ENCODE measurements around the gene MTA2. TPM values are rescaled to one million over a fixed set of nuclear protein-coding genes. Genes with fewer than 3 reads are reported as not detected.

Gene MTA2
- polyA plus RNA-seq, 4 donors = 40.5 to 64.7 (median 43.0) TPM

- Histone ChIP-seq H3K36me3 (ENCODE audit: control insufficient read depth in 3 of 3, insufficient read depth in 2 of 3, low read depth in 1 of 3, low read length in 3 of 3) (peaks cover 0 to 54% (median 3%) of the 10 kb centered on the region in 3 donors), H3K27ac (ENCODE audit: low read depth in 1 of 3, low read length in 2 of 3) (peak within 1 kb of the TSS; percentile 66 to 97 (median 88)), H3K4me1 (ENCODE audit: control insufficient read depth in 3 of 3, insufficient read depth in 2 of 3, low read depth in 1 of 3, low read length in 2 of 3) (peaks cover 5 to 17% (median 6%) of the 10 kb centered on the region in 3 donors), H3K27me3 (ENCODE audit: control insufficient read depth in 3 of 3, insufficient read depth in 3 of 3, low read length in 3 of 3) (no peaks in the 10 kb centered on the region), H3K9me3 (ENCODE audit: control insufficient read depth in 2 of 2, insufficient read depth in 1 of 2, low read depth in 1 of 2, low read length in 1 of 2) (no peaks in the 10 kb centered on the region), H3K4me3 (ENCODE audit: low read depth in 1 of 3, low read length in 3 of 3) (peak within 1 kb of the TSS; percentile 65 to 99 (median 97))
- DNase-seq = peak; percentile 99
- 0 to 1% (median 0%) methylated on average over 68 to 73 of the region's 73 CpGs for WGBS, 3 donors
- FAIRE-seq = no peak
Observed at GRCh38 chr11:62645946-62646824, 44.5 kb upstream of the MTA2 start, which contains the start of gene GANAB. GANAB (minus strand) TSS chr11:62646613; CDS start chr11:62646599, 14 bp downstream.

GRCh38 chr11:62645671-62645945, 43.9 kb upstream of the MTA2 start:
- peak in 1 of 2 donors; percentile 17 for DNase-seq
- no peak for FAIRE-seq
- Histone ChIP-seq H3K4me3 (ENCODE audit: low read depth in 1 of 3, low read length in 3 of 3) (peak overlapping the region; percentile 65 to 99 (median 97)), H3K9me3 (ENCODE audit: control insufficient read depth in 2 of 2, insufficient read depth in 1 of 2, low read depth in 1 of 2, low read length in 1 of 2) (no peaks in the 10 kb centered on the region), H3K36me3 (ENCODE audit: control insufficient read depth in 3 of 3, insufficient read depth in 2 of 3, low read depth in 1 of 3, low read length in 3 of 3) (peaks cover 0 to 54% (median 3%) of the 10 kb centered on the region in 3 donors), H3K27me3 (ENCODE audit: control insufficient read depth in 3 of 3, insufficient read depth in 3 of 3, low read length in 3 of 3) (no peaks in the 10 kb centered on the region), H3K27ac (ENCODE audit: low read depth in 1 of 3, low read length in 2 of 3) (peak overlapping the region; percentile 66 to 97 (median 88)), H3K4me1 (ENCODE audit: control insufficient read depth in 3 of 3, insufficient read depth in 2 of 3, low read depth in 1 of 3, low read length in 2 of 3) (peaks cover 5 to 17% (median 6%) of the 10 kb centered on the region in 3 donors)
- 5 to 11% (median 8%) methylated on average over 11 of the region's 11 CpGs for WGBS, 3 donors

GRCh38 chr11:62644220-62644619, 42.6 kb upstream of the MTA2 start:
- FAIRE-seq = no peak
- H3K36me3 ChIP-seq (ENCODE audit: control insufficient read depth in 3 of 3, insufficient read depth in 2 of 3, low read depth in 1 of 3, low read length in 3 of 3) = peaks cover 0 to 52% (median 3%) of the 10 kb centered on the region in 3 donors
- DNase-seq = no peak
- no peaks in the 10 kb centered on the region for H3K27me3 ChIP-seq (ENCODE audit: control insufficient read depth in 3 of 3, insufficient read depth in 3 of 3, low read length in 3 of 3)
- no peak overlapping the region for H3K27ac ChIP-seq (ENCODE audit: low read depth in 1 of 3, low read length in 2 of 3)
- WGBS, 3 donors = 61 to 74% (median 72%) methylated on average over 8 of the region's 8 CpGs
- H3K9me3 ChIP-seq (ENCODE audit: control insufficient read depth in 2 of 2, insufficient read depth in 1 of 2, low read depth in 1 of 2, low read length in 1 of 2) = no peaks in the 10 kb centered on the region
- H3K4me1 ChIP-seq (ENCODE audit: control insufficient read depth in 3 of 3, insufficient read depth in 2 of 3, low read depth in 1 of 3, low read length in 2 of 3) = peaks cover 5 to 17% (median 6%) of the 10 kb centered on the region in 3 donors
- no peak overlapping the region for H3K4me3 ChIP-seq (ENCODE audit: low read depth in 1 of 3, low read length in 3 of 3)

- no peak for DNase-seq
Observed at GRCh38 chr11:62632492-62632891, 30.8 kb upstream of the MTA2 start.

GRCh38 chr11:62627713-62628112, 26.0 kb upstream of the MTA2 start:
- Histone ChIP-seq H3K27me3 (ENCODE audit: control insufficient read depth in 3 of 3, insufficient read depth in 3 of 3, low read length in 3 of 3) (no peaks in the 10 kb centered on the region), H3K36me3 (ENCODE audit: control insufficient read depth in 3 of 3, insufficient read depth in 2 of 3, low read depth in 1 of 3, low read length in 3 of 3) (peaks cover 31 to 84% (median 45%) of the 10 kb centered on the region in 3 donors), H3K4me1 (ENCODE audit: control insufficient read depth in 3 of 3, insufficient read depth in 2 of 3, low read depth in 1 of 3, low read length in 2 of 3) (no peaks in the 10 kb centered on the region), H3K4me3 (ENCODE audit: low read depth in 1 of 3, low read length in 3 of 3) (no peak overlapping the region), H3K9me3 (ENCODE audit: control insufficient read depth in 2 of 2, insufficient read depth in 1 of 2, low read depth in 1 of 2, low read length in 1 of 2) (no peaks in the 10 kb centered on the region), H3K27ac (ENCODE audit: low read depth in 1 of 3, low read length in 2 of 3) (no peak overlapping the region)
- WGBS, 3 donors = 79 to 89% (median 82%) methylated on average over 3 of the region's 3 CpGs
- no peak for FAIRE-seq
- no peak for DNase-seq

More at GRCh38 chr11:62632492-62632891, 30.8 kb upstream of the MTA2 start:
- no peak for FAIRE-seq
- Histone ChIP-seq H3K27ac (ENCODE audit: low read depth in 1 of 3, low read length in 2 of 3) (no peak overlapping the region), H3K27me3 (ENCODE audit: control insufficient read depth in 3 of 3, insufficient read depth in 3 of 3, low read length in 3 of 3) (no peaks in the 10 kb centered on the region), H3K9me3 (ENCODE audit: control insufficient read depth in 2 of 2, insufficient read depth in 1 of 2, low read depth in 1 of 2, low read length in 1 of 2) (no peaks in the 10 kb centered on the region), H3K4me3 (ENCODE audit: low read depth in 1 of 3, low read length in 3 of 3) (no peak overlapping the region), H3K36me3 (ENCODE audit: control insufficient read depth in 3 of 3, insufficient read depth in 2 of 3, low read depth in 1 of 3, low read length in 3 of 3) (peaks cover 30 to 91% (median 38%) of the 10 kb centered on the region in 3 donors), H3K4me1 (ENCODE audit: control insufficient read depth in 3 of 3, insufficient read depth in 2 of 3, low read depth in 1 of 3, low read length in 2 of 3) (no peaks in the 10 kb centered on the region)
- 87 to 94% (median 91%) methylated on average over 6 of the region's 6 CpGs for WGBS, 3 donors

- Histone ChIP-seq H3K4me1 (ENCODE audit: control insufficient read depth in 3 of 3, insufficient read depth in 2 of 3, low read depth in 1 of 3, low read length in 2 of 3) (peaks cover 0 to 8% (median 5%) of the 10 kb centered on the region in 3 donors), H3K27me3 (ENCODE audit: control insufficient read depth in 3 of 3, insufficient read depth in 3 of 3, low read length in 3 of 3) (no peaks in the 10 kb centered on the region), H3K27ac (ENCODE audit: low read depth in 1 of 3, low read length in 2 of 3) (peak overlapping the region; percentile 86 to 92 (median 89)), H3K36me3 (ENCODE audit: control insufficient read depth in 3 of 3, insufficient read depth in 2 of 3, low read depth in 1 of 3, low read length in 3 of 3) (peaks cover 14 to 43% (median 14%) of the 10 kb centered on the region in 3 donors), H3K9me3 (ENCODE audit: control insufficient read depth in 2 of 2, insufficient read depth in 1 of 2, low read depth in 1 of 2, low read length in 1 of 2) (no peaks in the 10 kb centered on the region), H3K4me3 (ENCODE audit: low read depth in 1 of 3, low read length in 3 of 3) (peak overlapping the region in 1 of 3 donors; percentile 69)
- 86 to 94% (median 87%) methylated on average over 7 of the region's 7 CpGs for WGBS, 3 donors
- FAIRE-seq = no peak
- no peak for DNase-seq
Observed at GRCh38 chr11:62622476-62623089, 20.9 kb upstream of the MTA2 start.

GRCh38 chr11:62621567-62622470, 20.2 kb upstream of the MTA2 start, which contains the start of gene B3GAT3:
B3GAT3 (minus strand) TSS chr11:62621986; CDS start chr11:62621947, 39 bp downstream.
- FAIRE-seq = no peak
- DNase-seq = peak; percentile 97 to 98

More at GRCh38 chr11:62621567-62622470, 20.2 kb upstream of the MTA2 start, which contains the start of gene B3GAT3:
- Histone ChIP-seq H3K4me1 (ENCODE audit: control insufficient read depth in 3 of 3, insufficient read depth in 2 of 3, low read depth in 1 of 3, low read length in 2 of 3) (peaks cover 0 to 8% (median 5%) of the 10 kb centered on the region in 3 donors), H3K4me3 (ENCODE audit: low read depth in 1 of 3, low read length in 3 of 3) (peak within 1 kb of the TSS; percentile 61 to 69 (median 68)), H3K36me3 (ENCODE audit: control insufficient read depth in 3 of 3, insufficient read depth in 2 of 3, low read depth in 1 of 3, low read length in 3 of 3) (peaks cover 11 to 43% (median 14%) of the 10 kb centered on the region in 3 donors), H3K9me3 (ENCODE audit: control insufficient read depth in 2 of 2, insufficient read depth in 1 of 2, low read depth in 1 of 2, low read length in 1 of 2) (no peaks in the 10 kb centered on the region), H3K27me3 (ENCODE audit: control insufficient read depth in 3 of 3, insufficient read depth in 3 of 3, low read length in 3 of 3) (no peaks in the 10 kb centered on the region), H3K27ac (ENCODE audit: low read depth in 1 of 3, low read length in 2 of 3) (peak within 1 kb of the TSS; percentile 86 to 92 (median 89))
- 1 to 2% (median 1%) methylated on average over 45 to 77 of the region's 77 CpGs for WGBS, 3 donors

Measured in small intestine (tissue), 7 donors.